ENCODE results near the gene NFYB.
"Not testable (repeated sequence)": the region's sequence is repeated elsewhere in the genome, so short reads cannot be mapped to it uniquely, and the experiment has no call there.

Gene NFYB

GRCh38 chr12:104137902-104138796 is at the start of gene NFYB:
TSS of gene NFYB (minus strand) at chr12:104138210. CDS start at chr12:104135453, 2,757 bp downstream.
- DNase-seq (ENCODE audit: low read depth), result peak; percentile 94
- H3K4me3 ChIP-seq (ENCODE audit: low read depth, low read length), result peak within 1 kb of the TSS; percentile 75

- no peak for DNase-seq (ENCODE audit: low read depth)
- H3K4me3 ChIP-seq (ENCODE audit: low read depth, low read length), result no peak overlapping the region
Measured at GRCh38 chr12:104187446-104188155, 49.6 kb upstream of the NFYB start.

- DNase-seq (ENCODE audit: low read depth), result no peak
- no peak overlapping the region for H3K4me3 ChIP-seq (ENCODE audit: low read depth, low read length)
Measured at GRCh38 chr12:104183443-104183842, 45.4 kb upstream of the NFYB start.

- H3K4me3 ChIP-seq (ENCODE audit: low read depth, low read length), result no peak overlapping the region
- DNase-seq (ENCODE audit: low read depth), result no peak
Measured at GRCh38 chr12:104182621-104183378, 44.8 kb upstream of the NFYB start.

GRCh38 chr12:104182144-104182543 is 44.1 kb upstream of the NFYB start:
- DNase-seq (ENCODE audit: low read depth), result peak; percentile 84
- H3K4me3 ChIP-seq (ENCODE audit: low read depth, low read length), result no peak overlapping the region

GRCh38 chr12:104181313-104181712 is 43.3 kb upstream of the NFYB start:
- DNase-seq (ENCODE audit: low read depth), result peak; percentile 64

GRCh38 chr12:104180374-104180773 is 42.4 kb upstream of the NFYB start:
- no peak overlapping the region for H3K4me3 ChIP-seq (ENCODE audit: low read depth, low read length)
- DNase-seq (ENCODE audit: low read depth), result no peak

More at GRCh38 chr12:104181313-104181712, 43.3 kb upstream of the NFYB start:
- H3K4me3 ChIP-seq (ENCODE audit: low read depth, low read length), result no peak overlapping the region

GRCh38 chr12:104177663-104178501 is 39.9 kb upstream of the NFYB start:
- DNase-seq (ENCODE audit: low read depth), result peak; percentile 99
- H3K4me3 ChIP-seq (ENCODE audit: low read depth, low read length), result no peak overlapping the region

GRCh38 chr12:104177336-104177662 is 39.3 kb upstream of the NFYB start:
- H3K4me3 ChIP-seq (ENCODE audit: low read depth, low read length), result no peak overlapping the region
- DNase-seq (ENCODE audit: low read depth), result no peak

GRCh38 chr12:104175726-104176247 is 37.8 kb upstream of the NFYB start:
- no peak for DNase-seq (ENCODE audit: low read depth)
- no peak overlapping the region for H3K4me3 ChIP-seq (ENCODE audit: low read depth, low read length)

GRCh38 chr12:104173804-104174203 is 35.8 kb upstream of the NFYB start:
- not testable (repeated sequence) for H3K4me3 ChIP-seq (ENCODE audit: low read depth, low read length); DNase-seq (ENCODE audit: low read depth)

- no peak overlapping the region for H3K4me3 ChIP-seq (ENCODE audit: low read depth, low read length)
- no peak for DNase-seq (ENCODE audit: low read depth)
Measured at GRCh38 chr12:104172570-104172947, 34.5 kb upstream of the NFYB start.

- no peak for DNase-seq (ENCODE audit: low read depth)
- H3K4me3 ChIP-seq (ENCODE audit: low read depth, low read length), result no peak overlapping the region
Measured at GRCh38 chr12:104171785-104172569, 34.0 kb upstream of the NFYB start.

GRCh38 chr12:104168596-104168995 is 30.6 kb upstream of the NFYB start:
- H3K4me3 ChIP-seq (ENCODE audit: low read depth, low read length), result no peak overlapping the region
- DNase-seq (ENCODE audit: low read depth), result no peak

GRCh38 chr12:104167519-104168458 is 29.8 kb upstream of the NFYB start:
- no peak for DNase-seq (ENCODE audit: low read depth)
- no peak overlapping the region for H3K4me3 ChIP-seq (ENCODE audit: low read depth, low read length)

GRCh38 chr12:104166465-104166864 is 28.5 kb upstream of the NFYB start:
- DNase-seq (ENCODE audit: low read depth), result no peak
- H3K4me3 ChIP-seq (ENCODE audit: low read depth, low read length), result no peak overlapping the region

GRCh38 chr12:104165801-104166200 is 27.8 kb upstream of the NFYB start:
- no peak for DNase-seq (ENCODE audit: low read depth)
- H3K4me3 ChIP-seq (ENCODE audit: low read depth, low read length), result no peak overlapping the region

Data from skeletal muscle cell (primary cell).